HG02759 (cell line): ENCODE measurements around the gene LDLRAD4.

Experiments
- ATAC-seq: cut with Tn5 transposase; IDR thresholded peaks from one replicate; pipeline ENCODE4 v1.9.1; 2021; ENCODE audit warnings: mild to moderate bottlenecking, moderate library complexity; ENCODE audit not compliant: unreplicated experiment

The LDLRAD4 gene

DNA sequence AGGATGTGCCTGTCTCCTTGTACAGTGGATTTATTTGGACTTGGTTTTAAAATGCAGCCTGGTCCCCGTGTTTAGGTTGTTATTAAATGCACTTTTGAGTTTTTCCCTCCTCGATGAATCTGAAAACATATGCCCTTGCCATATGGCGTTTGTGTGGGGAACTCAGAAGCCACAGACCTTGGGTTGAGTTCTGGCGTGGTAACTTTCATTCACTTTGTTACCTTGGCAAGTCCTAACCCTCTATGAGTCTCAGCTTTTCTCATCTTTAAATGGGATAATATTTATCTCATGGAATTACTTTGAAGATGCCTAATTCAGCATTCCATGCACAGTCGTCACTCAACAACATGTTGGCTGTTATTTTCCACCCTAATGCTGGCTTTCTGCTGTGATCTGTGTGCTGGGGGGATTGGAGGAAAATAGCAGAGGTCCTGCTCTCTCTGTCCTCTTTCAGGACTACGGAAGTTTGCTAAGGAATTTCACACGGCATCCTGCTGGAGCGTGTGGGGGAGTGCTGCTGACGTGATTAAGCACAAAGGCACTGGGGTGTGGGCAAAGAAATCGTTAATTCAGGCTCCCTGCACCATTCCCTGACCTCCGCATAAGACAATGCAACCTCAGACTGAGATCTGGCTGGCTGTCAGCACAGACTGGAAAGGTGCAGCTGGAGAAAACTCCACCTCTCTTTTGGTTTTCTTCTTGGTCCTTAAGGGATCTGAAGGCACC is 61.7 kb downstream of the LDLRAD4 start:
- ATAC-seq: no peak

DNA sequence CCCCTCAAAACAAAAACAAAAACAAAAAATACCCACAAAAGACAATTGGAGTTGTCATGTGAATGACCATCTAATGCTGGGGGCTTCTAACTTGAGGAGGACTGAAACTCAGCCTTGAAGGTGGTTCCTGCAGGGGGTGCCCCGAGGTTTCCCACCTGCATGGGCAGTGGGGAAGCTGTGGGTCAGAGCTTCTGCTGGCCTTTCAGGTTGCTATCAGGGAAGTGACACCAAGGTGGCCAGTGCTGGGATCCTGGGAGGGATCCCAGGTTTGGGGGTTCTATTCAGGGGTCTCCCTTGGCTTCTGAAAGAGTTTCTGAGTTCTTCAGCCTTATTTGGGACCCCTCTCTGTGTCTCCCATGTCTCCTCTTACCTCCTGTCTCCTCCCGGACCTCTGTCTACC is 62.8 kb downstream of the LDLRAD4 start:
- no peak for ATAC-seq

DNA sequence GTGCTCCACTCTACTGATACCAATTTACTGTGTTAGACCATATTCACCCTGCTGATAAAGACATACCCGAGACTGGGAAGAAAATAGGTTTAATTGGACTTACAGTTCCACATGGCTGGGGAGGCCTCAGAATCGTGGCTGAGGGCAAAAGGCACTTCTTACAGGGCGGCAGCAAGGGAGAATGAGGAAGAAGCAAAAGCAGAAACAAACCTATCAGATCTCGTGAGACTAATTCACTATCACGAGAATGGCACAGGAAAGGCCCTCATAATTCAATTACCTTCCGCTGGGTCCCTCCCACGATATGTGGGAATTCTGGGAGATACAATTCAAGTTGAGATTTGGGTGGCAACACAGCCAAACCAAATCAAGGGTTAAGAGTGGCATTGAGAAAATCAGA is 65.2 kb downstream of the LDLRAD4 start:
- ATAC-seq: no peak

DNA sequence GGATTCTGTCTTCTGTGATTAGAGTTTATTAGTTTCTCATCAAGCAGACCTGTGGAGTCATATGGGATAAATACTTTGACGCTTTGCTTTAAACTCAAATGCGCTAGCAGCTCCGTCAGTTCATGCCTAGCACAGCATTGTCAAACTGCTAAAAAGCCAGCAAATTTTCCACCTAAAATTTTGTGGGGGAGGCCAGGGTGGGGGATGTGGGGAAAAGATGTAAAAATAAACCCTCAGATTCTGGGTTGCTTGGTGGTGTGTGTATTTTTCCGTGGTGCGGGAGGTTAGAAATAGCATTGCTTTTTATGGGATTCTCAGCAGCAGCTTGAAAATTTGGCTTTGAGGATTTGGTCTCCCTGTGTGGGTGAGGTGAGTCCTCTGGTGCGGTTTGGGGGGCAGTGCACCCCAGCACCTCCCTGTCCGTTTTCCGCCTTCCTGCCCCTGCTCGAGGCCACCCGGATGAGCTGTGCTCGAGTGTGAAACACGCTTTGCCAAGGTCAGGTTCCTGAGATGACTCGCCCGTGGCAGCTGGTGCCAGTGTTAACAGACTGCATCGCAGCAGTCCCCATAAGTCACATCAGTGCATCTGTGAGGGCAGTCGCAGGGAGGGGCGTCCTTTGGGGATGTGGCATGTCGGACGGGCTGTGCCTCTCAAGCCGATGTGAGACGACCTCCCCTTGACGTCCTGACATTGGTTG is 65.9 kb downstream of the LDLRAD4 start:
- no peak for ATAC-seq

DNA sequence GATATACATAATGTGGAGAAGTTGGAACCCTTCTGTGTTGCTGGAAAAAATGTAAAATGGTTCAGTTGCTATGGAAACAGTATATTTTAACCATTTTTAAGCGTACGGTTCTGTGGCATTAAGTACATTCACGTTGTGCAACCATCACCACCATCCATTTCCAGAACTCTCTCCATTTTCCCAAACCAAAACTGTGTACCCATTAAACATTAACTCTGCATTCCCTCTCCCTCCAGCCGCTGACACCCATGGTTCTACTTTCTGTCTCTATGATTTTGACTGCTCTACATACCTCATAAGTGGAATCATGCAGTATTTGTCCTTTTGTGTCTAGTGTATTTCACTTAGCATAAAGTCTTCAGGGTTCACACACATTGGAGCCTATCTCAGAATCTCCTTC is 67.3 kb downstream of the LDLRAD4 start:
- ATAC-seq: no peak

DNA sequence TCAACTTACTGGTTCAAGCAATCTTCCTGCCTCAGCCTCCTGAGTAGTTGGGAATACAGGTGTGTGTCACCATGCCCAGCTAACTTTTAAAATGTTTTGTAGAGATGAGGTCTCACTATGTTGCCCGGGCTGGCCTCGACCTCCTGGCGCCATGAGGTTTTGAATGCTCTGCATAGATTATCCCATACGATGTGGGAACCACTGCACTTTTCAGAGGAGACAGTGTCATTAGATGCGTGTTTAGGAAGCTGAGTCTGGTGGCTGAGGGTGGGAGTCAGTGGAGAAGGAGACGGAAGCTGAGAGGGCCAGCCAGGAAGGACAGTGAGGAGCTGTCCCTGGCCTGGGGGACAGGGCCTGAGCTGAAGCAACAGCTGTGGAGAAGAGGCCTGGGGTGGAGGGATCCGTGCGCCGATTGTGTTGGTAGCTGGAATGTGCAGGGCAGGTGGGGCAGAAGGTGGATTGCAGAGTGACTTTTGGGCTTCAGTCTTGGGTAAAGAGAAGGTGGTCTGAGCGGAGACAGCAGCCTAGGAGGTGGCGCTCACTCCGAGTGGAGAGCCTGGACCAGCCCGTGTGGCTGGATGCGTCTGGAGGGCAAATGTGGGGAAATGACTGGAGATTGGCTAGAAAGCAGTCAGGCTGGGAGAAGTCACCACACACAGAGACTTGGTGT is 68.0 kb downstream of the LDLRAD4 start:
- ATAC-seq: no peak

DNA sequence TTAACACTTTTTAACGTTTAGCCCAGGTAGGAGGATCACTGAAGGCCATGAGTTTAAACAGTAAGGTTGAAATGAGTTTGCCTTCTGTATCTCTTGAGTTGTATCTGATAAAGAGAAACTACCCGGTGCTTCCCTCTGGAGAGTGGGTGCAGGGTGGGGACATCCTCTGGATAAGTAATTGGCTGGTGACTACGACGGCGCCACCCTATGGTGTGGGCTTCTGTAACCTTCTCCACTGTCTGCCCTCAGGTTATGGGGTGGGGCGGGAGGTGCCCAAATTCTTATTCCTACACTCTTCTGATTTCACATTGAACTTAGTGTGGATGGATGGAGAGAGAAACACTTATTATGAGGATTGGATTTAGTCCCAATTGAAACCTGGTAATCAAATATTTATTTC is 68.8 kb downstream of the LDLRAD4 start:
- ATAC-seq: no peak

DNA sequence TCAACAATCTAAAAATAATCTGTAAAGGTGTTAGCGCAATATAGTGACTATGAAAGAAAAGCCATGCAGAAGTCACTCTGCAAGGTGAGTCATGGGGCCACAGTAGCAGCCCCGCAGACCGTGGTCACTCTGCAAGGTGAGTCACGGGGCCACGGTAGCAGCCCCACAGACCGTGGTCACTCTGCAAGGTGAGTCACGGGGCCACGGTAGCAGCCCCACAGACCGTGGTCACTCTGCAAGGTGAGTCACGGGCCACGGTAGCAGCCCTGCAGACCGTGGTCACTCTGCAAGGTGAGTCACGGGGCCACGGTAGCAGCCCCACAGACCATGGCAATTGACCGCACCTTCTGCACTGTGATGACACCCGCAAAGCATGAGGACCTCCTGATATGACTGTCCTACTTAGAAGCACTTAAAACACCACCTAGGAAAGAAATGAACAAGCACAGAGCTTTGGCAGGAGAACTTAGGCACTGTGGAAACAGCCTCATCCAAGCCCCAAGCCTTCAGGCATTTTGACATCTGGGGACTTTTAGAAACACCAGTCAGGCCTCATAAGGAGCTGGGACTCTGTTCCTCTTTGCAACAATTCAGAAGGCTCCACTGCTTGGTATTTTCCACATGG is 70.1 kb downstream of the LDLRAD4 start:
- ATAC-seq: no peak

DNA sequence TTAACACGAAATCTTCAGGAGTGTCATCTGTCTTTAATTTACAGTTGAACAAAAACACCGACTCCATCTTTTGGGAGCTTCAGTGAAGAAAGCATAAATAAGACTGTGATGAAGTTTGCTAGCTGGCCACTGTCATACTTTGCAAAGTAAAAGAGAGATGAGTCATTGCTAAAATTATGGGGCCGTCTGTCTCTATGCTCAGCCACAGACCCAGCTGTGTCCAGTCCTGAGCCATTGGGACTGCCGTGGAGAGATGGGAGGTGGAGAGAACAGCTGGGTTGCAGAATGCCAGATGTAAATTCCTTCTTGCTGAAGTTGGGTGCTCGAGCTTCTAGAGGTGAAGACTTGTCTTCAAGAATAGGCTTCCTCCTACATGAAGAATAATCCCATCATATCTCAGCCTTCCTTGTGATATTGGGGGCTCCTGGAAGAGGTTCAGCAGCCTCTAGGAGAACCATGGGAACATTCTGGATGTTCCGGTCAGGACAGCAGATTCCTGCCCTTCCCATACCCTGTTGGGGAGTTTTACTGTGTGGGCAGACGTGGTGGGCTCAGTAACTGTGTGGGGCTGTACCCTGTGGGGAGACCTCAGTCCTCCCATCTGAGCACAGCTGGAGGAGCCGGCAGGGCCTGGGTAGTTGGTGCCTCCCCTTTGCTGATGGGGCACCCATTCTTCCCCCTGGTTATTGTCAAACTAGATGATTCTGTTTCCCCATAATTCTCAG is 71.1 kb downstream of the LDLRAD4 start:
- no peak for ATAC-seq

DNA sequence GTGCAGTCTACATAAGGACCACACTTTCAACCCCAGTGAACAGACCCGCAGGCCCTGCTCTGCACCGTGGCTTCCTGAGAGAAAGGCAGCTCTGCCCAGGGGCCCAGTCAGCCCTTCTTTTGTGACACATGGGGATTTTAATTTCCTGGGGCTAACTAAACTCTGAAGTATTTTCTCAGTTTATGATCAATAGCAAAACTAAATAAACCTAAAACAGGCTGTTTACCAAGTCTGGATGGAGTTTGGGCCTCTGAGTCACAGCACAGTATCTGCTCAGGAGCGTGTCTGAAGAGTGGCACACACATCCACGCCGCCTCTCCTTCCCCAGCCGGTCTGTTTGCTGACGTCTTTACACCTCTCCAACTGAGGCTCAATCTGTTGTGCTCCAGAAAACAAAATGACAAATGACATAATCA is 72.3 kb downstream of the LDLRAD4 start:
- peak; percentile 38 for ATAC-seq

DNA sequence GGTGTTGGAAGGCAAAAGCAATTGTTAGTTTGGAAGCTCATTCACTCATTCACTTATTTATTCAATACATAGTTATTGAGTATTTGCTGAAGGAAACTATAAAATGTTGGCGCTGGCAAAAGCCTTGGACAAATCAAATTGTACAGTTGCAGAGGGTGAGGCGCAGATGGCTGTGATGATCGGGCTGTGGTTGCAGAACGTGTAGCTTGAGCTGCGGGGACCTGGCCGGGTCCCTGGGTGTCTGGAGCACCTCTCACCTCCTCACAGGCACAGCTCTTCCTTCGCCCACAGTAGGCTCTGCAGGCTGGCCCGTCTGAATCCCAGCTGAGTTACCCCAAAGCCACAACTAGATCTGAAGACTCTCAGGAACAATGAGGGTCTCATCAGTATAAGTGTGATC is 72.7 kb downstream of the LDLRAD4 start:
- ATAC-seq: no peak

DNA sequence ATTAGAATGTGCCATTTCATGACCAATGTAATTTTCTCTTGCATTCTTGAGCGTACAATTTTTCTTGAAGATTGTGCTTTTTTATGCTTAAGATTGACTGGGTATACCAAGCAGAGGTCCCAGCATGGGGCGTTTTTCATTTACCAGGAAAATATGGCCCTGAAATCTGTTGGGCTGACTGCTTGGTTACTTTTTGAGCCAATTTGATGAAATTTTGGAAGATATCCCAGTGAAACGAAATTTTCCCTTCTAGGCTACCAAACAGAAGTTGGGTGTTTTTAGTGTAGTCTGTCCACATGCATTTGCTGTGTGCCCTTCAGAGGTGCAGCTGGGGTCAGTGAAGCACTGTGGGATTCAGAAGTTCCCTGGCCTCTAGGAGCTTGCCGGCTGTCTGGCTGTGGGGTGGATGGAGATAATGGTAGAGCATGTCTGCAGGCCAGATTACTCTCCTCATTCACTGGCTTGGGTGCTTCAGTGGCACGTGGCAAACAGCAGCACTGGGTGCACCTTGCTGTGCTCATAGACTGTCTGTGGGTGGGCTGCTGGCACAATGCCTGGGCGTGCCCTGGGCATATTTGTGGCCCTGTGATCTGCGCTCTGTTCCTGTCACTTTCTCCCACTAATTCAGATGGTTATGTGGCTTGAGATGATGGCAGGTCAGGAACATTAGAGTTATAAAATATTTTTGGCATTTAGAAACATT is 73.3 kb downstream of the LDLRAD4 start:
- no peak for ATAC-seq

DNA sequence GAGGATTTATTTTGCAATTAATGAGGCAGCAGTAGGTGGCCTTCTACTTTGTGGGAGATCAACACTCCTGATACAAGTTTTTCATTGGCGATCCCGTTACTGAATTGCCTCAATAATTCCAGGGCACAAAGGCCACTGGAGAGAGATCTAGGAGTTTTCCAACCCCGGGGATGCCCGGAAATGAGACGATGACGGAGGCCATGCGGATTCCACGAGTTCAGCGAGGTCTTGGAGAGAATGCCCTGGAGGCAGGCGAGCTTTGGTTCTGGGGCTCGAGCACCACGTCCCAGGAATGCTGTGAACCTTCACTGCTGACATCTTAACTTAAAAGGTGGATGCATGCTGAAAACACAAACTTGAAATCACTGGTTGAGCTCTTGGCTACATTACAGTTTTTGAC is 74.2 kb downstream of the LDLRAD4 start:
- no peak for ATAC-seq

DNA sequence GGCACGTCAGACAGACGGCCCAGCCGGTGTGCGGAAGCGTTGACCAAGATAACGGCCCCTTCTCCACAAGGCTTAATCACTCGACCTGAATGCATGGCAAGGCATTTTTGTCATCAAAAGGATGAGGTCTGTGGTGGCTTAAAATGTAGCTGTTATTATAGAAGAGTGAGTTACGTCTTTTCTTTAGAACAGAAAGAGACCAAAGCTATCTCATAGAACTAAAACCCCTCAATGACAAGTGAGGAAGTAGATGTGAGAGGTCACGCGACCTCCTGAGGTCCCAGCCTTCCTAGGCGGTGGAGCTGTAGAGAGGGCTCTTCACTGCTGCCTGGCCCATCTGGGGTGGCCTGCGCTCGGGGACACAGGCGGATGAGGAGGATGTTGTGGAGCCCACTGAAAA is 75.7 kb downstream of the LDLRAD4 start:
- ATAC-seq: no peak

DNA sequence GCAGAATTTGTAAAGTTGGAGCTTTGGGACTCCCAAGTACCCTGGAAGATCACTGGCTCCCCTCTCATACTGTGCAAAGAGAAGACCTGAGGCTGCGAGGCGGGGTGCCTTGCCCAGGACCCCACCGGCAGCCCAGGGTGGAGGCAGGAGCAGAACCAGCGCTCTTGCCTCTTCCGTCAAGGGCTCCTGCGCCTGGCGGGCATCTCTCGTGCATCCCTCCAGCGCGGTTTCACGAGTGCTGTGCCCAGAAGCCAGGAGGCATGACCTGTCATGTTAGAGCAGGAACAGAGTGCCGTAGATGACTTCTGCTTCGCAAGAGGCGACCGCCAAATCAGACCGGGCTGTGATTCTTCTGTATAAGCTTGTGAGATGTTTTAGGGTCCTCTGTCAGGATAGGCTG is 77.3 kb downstream of the LDLRAD4 start:
- ATAC-seq: no peak

DNA sequence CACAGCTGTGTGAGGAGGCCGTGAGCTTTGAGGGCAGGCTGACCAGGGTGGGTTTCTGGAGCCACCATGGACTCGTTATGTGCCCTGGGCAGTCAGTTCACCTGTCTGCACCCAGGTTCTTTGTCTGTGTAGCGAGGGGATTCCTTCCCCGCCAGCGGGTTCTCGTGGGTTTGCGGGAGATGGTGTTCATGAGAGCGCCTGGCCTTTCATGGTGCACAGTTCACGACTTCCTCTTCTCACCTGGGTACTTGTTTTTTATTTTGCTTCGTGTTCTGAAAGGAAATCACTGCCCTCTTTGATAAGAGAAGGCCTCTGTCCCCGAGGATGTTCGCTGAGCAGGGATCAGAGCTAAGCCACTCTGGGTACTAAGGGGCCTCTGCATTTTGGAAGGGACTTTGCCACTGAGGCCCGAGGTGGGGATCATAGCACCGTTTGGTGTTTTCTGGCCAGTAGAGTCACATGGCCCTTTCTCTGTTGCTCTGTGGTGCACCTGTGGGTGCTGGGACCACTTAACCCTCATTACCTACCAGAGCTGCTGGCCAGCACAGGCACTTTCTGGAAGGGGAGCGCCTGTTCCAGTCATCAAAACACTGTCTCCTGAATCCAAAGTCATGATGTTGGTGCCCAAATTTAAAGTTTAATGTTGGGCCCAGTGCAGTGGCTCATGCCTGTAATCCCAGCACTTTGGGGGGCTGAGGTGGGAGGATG is 78.5 kb downstream of the LDLRAD4 start:
- no peak for ATAC-seq

DNA sequence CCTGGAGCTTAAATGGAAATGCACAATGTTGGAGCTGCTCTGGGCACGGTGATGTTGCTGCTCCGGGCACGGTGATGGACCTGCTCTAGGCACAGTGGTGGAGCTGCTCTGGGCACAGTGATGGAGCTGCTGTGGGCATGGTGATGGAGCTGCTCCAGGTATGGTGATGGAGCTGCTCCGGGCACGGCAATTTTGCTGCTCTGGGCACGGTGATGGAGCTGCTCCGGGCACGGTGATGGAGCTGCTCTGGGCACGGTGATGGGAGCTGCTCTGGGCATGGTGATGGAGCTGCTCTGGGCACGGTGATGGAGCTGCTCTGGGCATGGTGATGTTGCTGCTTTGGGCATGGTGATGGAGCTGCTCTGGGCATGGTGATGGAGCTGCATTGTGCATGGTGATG is 79.7 kb downstream of the LDLRAD4 start:
- no peak for ATAC-seq

DNA sequence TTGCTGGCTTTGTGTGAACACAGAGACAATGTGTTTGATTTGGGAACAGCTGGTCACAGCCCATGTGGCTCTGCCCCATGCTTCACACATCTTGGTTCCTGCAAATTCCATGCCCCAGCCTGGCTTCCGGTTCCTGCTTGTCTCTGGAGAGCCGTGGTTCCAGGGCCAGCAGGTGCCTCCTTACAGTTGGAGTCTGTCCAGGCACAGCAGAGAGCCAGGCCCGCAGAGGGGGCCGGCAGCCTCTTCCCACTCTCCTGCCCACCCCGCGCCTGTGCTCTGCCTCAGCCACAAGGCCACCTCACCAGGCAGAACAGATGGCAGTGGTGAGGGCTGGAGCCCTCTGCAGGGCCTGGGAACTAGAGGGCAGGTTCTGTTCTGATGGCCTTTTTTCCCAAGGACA is 81.5 kb downstream of the LDLRAD4 start:
- no peak for ATAC-seq

DNA sequence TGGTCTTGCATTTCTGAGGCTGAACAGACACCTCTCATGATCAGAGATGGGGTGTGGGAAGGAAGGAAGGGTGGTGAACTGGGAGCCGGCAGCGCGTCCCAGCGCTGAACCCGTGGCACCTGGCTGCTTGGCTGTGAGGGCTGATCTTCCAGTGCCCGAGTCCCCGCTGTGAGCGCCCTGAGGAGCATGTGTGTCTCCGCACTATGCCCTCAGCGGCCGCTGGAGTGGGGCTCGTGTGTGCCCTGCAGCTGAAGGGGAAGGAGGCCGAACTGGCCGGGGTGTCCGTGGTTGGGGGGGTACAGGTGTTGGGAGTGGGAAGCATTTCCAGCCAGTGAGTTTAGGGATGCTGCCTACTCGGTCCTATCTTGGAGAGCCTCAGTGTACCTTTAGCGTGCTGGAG is 82.2 kb downstream of the LDLRAD4 start:
- ATAC-seq: no peak

DNA sequence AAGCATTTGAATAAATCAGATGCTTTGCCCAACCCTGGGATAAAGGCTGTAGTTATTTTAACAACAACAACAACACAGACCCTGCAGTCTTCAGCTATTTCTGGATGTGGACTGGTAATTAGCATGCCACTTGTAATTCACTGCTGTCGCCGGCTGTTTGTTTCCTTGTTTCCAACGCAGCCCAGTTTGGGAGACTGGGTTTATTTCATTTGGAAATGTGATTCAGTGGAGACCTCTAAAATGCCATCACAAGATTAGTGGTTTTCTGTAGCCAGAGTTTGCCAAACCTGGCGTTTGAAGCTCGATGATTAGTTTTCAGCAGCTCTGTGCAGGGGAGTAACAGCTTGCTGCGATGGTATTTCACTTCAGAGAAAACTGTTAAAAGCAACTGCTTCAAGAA is 83.5 kb downstream of the LDLRAD4 start:
- ATAC-seq: no peak
